Astrocyte (in vitro differentiated cells and primary cell): Measurements from ENCODE around the gene FASTKD2.

Source experiments
- EZH2 ChIP-seq: IDR thresholded peaks from 2 replicates; pipeline ENCODE4 v1.6.1; 2012; ENCODE audit warnings: mild to moderate bottlenecking, low read length, inconsistent platforms; ENCODE audit not compliant: insufficient read depth
- TF ChIP-seq, protein P1 (sequence below): IDR thresholded peaks from 2 replicates; pipeline ENCODE4 v1.5.1; 2011; ENCODE audit warnings: low read depth, mild to moderate bottlenecking, inconsistent platforms, low read length, moderate library complexity; ENCODE audit not compliant: insufficient read depth

DNA sequence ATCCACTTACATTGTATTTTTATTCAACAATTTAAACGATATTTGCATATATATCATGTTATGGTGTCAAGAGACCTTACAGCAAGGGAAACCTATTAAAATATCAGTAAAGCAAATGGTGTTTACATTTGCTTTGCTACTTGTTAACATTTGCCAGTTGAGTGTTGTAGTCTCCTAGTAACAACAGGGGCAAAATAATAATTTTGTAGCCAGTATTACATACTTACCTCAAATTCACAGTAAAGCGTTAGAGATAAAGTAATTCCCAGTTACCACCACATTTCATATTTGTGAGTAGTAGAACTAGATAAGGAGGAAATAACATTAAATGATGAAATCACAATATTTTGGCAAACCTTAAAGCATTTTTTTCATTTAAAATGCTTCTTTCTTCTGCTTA lies 71.3 kb downstream of the FASTKD2 start:
- TF ChIP-seq, protein P1, sequence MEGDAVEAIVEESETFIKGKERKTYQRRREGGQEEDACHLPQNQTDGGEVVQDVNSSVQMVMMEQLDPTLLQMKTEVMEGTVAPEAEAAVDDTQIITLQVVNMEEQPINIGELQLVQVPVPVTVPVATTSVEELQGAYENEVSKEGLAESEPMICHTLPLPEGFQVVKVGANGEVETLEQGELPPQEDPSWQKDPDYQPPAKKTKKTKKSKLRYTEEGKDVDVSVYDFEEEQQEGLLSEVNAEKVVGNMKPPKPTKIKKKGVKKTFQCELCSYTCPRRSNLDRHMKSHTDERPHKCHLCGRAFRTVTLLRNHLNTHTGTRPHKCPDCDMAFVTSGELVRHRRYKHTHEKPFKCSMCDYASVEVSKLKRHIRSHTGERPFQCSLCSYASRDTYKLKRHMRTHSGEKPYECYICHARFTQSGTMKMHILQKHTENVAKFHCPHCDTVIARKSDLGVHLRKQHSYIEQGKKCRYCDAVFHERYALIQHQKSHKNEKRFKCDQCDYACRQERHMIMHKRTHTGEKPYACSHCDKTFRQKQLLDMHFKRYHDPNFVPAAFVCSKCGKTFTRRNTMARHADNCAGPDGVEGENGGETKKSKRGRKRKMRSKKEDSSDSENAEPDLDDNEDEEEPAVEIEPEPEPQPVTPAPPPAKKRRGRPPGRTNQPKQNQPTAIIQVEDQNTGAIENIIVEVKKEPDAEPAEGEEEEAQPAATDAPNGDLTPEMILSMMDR = no peak
- TF ChIP-seq EZH2 = no peak
